Myometrial cell (primary cell): ENCODE measurements around the gene RAD54L2. TPM values are rescaled to one million over a fixed set of nuclear protein-coding genes. Genes with fewer than 3 reads are reported as not detected.

Experiments
- total RNA-seq: library from RNA; depleted of rRNA; stranded (reverse); fragments of >200 nt; gene quantifications from 2 replicates; pipeline ENCODE4 v1.2.3, GENCODE V29; 2015

Gene RAD54L2, protein sequence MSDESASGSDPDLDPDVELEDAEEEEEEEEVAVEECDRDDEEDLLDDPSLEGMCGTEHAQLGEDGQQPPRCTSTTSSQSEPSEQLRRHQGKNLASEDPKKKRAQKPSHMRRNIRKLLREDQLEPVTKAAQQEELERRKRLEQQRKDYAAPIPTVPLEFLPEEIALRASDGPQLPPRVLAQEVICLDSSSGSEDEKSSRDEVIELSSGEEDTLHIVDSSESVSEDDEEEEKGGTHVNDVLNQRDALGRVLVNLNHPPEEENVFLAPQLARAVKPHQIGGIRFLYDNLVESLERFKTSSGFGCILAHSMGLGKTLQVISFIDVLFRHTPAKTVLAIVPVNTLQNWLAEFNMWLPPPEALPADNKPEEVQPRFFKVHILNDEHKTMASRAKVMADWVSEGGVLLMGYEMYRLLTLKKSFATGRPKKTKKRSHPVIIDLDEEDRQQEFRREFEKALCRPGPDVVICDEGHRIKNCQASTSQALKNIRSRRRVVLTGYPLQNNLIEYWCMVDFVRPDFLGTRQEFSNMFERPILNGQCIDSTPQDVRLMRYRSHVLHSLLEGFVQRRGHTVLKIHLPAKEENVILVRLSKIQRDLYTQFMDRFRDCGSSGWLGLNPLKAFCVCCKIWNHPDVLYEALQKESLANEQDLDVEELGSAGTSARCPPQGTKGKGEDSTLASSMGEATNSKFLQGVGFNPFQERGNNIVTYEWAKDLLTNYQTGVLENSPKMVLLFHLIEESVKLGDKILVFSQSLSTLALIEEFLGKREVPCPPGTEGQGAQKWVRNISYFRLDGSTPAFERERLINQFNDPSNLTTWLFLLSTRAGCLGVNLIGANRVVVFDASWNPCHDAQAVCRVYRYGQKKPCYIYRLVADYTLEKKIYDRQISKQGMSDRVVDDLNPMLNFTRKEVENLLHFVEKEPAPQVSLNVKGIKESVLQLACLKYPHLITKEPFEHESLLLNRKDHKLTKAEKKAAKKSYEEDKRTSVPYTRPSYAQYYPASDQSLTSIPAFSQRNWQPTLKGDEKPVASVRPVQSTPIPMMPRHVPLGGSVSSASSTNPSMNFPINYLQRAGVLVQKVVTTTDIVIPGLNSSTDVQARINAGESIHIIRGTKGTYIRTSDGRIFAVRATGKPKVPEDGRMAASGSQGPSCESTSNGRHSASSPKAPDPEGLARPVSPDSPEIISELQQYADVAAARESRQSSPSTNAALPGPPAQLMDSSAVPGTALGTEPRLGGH (N-terminal part only)
- total RNA-seq = 7.8 and 9.2 TPM in 2 replicates

DNA sequence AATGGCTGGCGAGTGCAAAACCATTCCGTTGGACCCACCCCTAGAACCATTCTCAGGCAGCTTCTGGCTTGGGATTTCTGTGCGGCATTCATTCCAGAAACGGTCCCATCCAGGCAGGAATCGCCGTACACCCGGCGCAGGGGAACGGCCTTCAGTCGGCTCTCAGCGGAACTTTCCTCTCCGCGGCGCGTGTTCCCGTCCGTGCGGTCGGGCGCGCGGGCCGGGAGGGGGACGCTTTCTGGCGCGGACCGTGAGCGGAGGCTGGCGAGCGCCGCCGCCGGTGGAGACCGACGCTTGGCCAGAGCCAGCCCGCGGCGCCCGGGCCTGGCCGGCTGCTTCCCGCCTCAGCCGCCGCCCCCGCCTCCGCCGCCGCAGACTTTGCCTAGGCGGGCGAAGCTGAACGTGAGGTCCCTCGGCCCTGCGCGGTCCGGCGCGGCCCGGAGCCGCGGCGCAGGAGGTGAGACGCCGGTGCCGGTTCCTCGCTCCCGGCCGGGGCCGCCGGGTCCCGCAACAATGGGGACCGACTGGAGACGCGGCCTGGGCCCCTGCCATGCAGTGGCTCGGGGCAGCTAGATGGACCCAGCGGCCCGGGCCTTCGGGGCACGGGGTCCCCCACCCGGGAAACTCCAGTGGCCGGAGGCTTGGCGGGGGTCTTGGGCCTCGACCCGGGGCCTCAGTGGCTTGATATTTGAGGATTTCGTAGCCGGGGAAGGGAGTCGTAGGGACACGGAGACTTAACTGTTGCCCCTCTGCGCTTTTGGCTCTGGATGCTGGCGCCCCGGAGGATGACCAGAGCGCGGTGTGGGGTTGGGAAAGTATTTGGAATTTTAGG is at the start of gene RAD54L2:
Gene RAD54L2, plus strand, starts transcription at position 261 of the 832 bp plus-strand sequence. CDS start 51,702 bp downstream, outside the sequence.

Other genes starting within 250 kb of the RAD54L2 start
- 96.2 and 102 TPM in 2 replicates for gene MANF, start 153.4 kb upstream of the RAD54L2 start, total RNA-seq
- 22.2 and 24.1 TPM in 2 replicates for gene RBM15B, start 147.4 kb upstream of the RAD54L2 start, total RNA-seq
- 5.5 and 8.9 TPM in 2 replicates for gene DCAF1, start 38.7 kb upstream of the RAD54L2 start, total RNA-seq
- 55.3 and 64.9 TPM in 2 replicates for gene TEX264, start 132.5 kb downstream of the RAD54L2 start, total RNA-seq
- not detected in 2 replicates for gene GRM2, start 168.3 kb downstream of the RAD54L2 start, total RNA-seq
- gene IQCF6, start 240.5 kb downstream of the RAD54L2 start, total RNA-seq = not detected in 2 replicates